NCI-H2029 (cell line): ENCODE data around the gene ZEB1.
"Not testable (repeated sequence)": the region's sequence is repeated elsewhere in the genome, so short reads cannot be mapped to it uniquely, and the experiment has no call there.

Experiments used
- DNase-seq: peaks from one replicate; lab custom pipeline; 2025; lab: John Stamatoyannopoulos, UW

ZEB1 gene

GRCh38 chr10:31366703-31367102 lies 47.7 kb downstream of the ZEB1 start:
- no peak for DNase-seq

- DNase-seq: no peak
Observed at GRCh38 chr10:31368724-31369123, 49.7 kb downstream of the ZEB1 start.

GRCh38 chr10:31372439-31372838 lies 53.4 kb downstream of the ZEB1 start:
- no peak for DNase-seq

- peak; percentile 33 for DNase-seq
Observed at GRCh38 chr10:31374146-31374696, 55.2 kb downstream of the ZEB1 start.

- DNase-seq: no peak
Observed at GRCh38 chr10:31381171-31381570, 62.2 kb downstream of the ZEB1 start.

GRCh38 chr10:31381766-31382316 lies 62.8 kb downstream of the ZEB1 start:
- DNase-seq: no peak

- DNase-seq: no peak
Observed at GRCh38 chr10:31383810-31384588, 65.0 kb downstream of the ZEB1 start.

- no peak for DNase-seq
Observed at GRCh38 chr10:31384589-31384949, 65.6 kb downstream of the ZEB1 start.

GRCh38 chr10:31390804-31391203 lies 71.8 kb downstream of the ZEB1 start:
- DNase-seq: no peak

GRCh38 chr10:31393844-31394243 lies 74.8 kb downstream of the ZEB1 start:
- no peak for DNase-seq

GRCh38 chr10:31395695-31396094 lies 76.7 kb downstream of the ZEB1 start:
- DNase-seq: no peak

- DNase-seq: no peak
Observed at GRCh38 chr10:31396376-31396775, 77.4 kb downstream of the ZEB1 start.

GRCh38 chr10:31397852-31398251 lies 78.8 kb downstream of the ZEB1 start:
- no peak for DNase-seq

- no peak for DNase-seq
Observed at GRCh38 chr10:31399171-31399570, 80.2 kb downstream of the ZEB1 start.

GRCh38 chr10:31399631-31400030 lies 80.6 kb downstream of the ZEB1 start:
- DNase-seq: no peak

GRCh38 chr10:31401287-31401686 lies 82.3 kb downstream of the ZEB1 start:
- DNase-seq: peak; percentile 44

- no peak for DNase-seq
Observed at GRCh38 chr10:31404640-31405039, 85.6 kb downstream of the ZEB1 start.

- DNase-seq: not testable (repeated sequence)
Observed at GRCh38 chr10:31405829-31406228, 86.8 kb downstream of the ZEB1 start.

GRCh38 chr10:31412397-31412796 lies 93.4 kb downstream of the ZEB1 start:
- DNase-seq: not testable (repeated sequence)

- DNase-seq: no peak
Observed at GRCh38 chr10:31413325-31413724, 94.3 kb downstream of the ZEB1 start.

- DNase-seq: no peak
Observed at GRCh38 chr10:31418481-31418880, 99.5 kb downstream of the ZEB1 start.

GRCh38 chr10:31419394-31420063 lies 100.5 kb downstream of the ZEB1 start:
- DNase-seq: peak; percentile 33

- no peak for DNase-seq
Observed at GRCh38 chr10:31421322-31421721, 102.3 kb downstream of the ZEB1 start.
